Upper lobe of left lung (tissue), 6 donors: ENCODE results near the gene COX10. TPM values are rescaled to one million over a fixed set of nuclear protein-coding genes. Genes with fewer than 3 reads are reported as not detected.

Source experiments
- ATAC-seq, 2 donors: fragments of 200-7000 bp; cut with Tn5 transposase; one replicate each; pipeline ENCODE4 v1.9.1; 2022; ENCODE audit warnings: mild to moderate bottlenecking in 2 of 2, moderate library complexity in 2 of 2; ENCODE audit not compliant: low FRiP score in 2 of 2
- DNase-seq, 2 donors: peaks; one replicate each; pipeline ENCODE4 v3.0.0-alpha.2; 2019 to 2020
- H3K27ac ChIP-seq, 4 donors: fragments of 200-600 bp; sonication (generic); one replicate each; pipeline ENCODE4 v1.5.1; 2016 to 2019
- H3K27me3 ChIP-seq, 4 donors: fragments of 200-600 bp; sonication (generic); one replicate each; pipeline ENCODE4 v1.5.1; 2017 to 2019
- H3K36me3 ChIP-seq, 4 donors: fragments of 200-600 bp; sonication (generic); one replicate each; pipeline ENCODE4 v1.5.1; 2016 to 2019
- H3K4me1 ChIP-seq, 4 donors: fragments of 200-600 bp; sonication (generic); one replicate each; pipeline ENCODE4 v1.5.1; 2018 to 2019
- H3K4me3 ChIP-seq, 4 donors: fragments of 200-600 bp; sonication (generic); one replicate each; pipeline ENCODE4 v1.5.1; 2017 to 2019; ENCODE audit warnings: mild to moderate bottlenecking in 2 of 4, moderate library complexity in 1 of 4
- H3K9me3 ChIP-seq, 4 donors: fragments of 200-600 bp; sonication (generic); one replicate each; pipeline ENCODE4 v1.5.1; 2018 to 2019
- CTCF ChIP-seq, 6 experiments: fragments of 450-650 bp in 4 of 6; fragments of 200-600 bp in 2 of 6; sonication (generic) in 2 of 6; IDR thresholded peaks; one replicate each; pipeline ENCODE4 v1.5.1; 2016 to 2019; ENCODE audit warnings: antibody characterized with exemption in 6 of 6
- EP300 ChIP-seq, 4 donors: sonication (generic); formaldehyde crosslinking; IDR thresholded peaks; one replicate each; pipeline ENCODE4 v1.5.1; 2017; ENCODE audit warnings: antibody characterized with exemption in 4 of 4, control low read depth in 2 of 4
- POLR2A ChIP-seq, 4 donors: fragments of 450-650 bp; IDR thresholded peaks; one replicate each; pipeline ENCODE4 v1.5.1; 2016 to 2017; ENCODE audit warnings: antibody characterized with exemption in 4 of 4, mild to moderate bottlenecking in 2 of 4
- POLR2AphosphoS5 ChIP-seq, 2 donors: sonication (generic); formaldehyde crosslinking; IDR thresholded peaks; one replicate each; pipeline ENCODE4 v1.5.1; 2017; ENCODE audit warnings: antibody characterized with exemption in 2 of 2
- WGBS, 2 donors: methylation state at CpG; one replicate each; pipeline ENCODE4 v1.1.5; 2017 to 2018; 5-methylcytosine and 5-hydroxymethylcytosine counted together
- total RNA-seq, 6 donors: library from RNA; depleted of rRNA in 4 of 6; stranded (reverse); fragments of >200 nt in 4 of 6; gene quantifications; one replicate each; pipeline versions ENCODE4 v1.1.0 to v1.2.1, GENCODE V29; 2016 to 2021
- donor health status: DM: no; HTN: no; CAD: no; lungs with moderate emphysema.
- donor health status: DM: no; HTN: yes; CAD: no; lungs with severe emphysema.

The COX10 gene
- total RNA-seq, 6 donors from 2014 or later = 6.0 to 26.7 (median 16.3) TPM

DNA sequence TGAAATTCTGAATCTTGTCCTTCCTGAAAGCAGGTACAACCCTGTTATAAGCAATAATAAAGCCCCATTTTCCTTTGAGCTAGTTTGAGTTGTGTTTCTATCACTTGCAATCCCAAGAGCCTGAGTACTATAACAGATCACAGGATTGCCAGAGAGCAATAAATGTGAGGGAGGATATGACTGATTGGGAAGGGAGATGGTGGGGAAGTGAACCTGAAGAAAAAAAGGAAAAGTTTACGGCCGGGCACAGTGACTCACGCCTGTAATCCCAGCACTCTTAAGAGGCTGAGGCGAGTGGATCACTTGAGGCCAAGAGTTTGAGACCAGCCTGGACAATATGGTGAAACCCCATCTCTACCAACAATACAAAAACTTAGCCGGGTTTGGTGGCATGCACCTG lies 80.4 kb downstream of the COX10 start:
- WGBS, 2 donors = 92 to 95% methylated on average over 5 of the region's 5 CpGs
- TF ChIP-seq CTCF (IDR thresholded peaks at IDR 0.05) (no peak), POLR2A (IDR thresholded peaks at IDR 0.05) (no peak), POLR2AphosphoS5 (IDR thresholded peaks at IDR 0.05) (no peak), EP300 (IDR thresholded peaks at IDR 0.05) (no peak)

DNA sequence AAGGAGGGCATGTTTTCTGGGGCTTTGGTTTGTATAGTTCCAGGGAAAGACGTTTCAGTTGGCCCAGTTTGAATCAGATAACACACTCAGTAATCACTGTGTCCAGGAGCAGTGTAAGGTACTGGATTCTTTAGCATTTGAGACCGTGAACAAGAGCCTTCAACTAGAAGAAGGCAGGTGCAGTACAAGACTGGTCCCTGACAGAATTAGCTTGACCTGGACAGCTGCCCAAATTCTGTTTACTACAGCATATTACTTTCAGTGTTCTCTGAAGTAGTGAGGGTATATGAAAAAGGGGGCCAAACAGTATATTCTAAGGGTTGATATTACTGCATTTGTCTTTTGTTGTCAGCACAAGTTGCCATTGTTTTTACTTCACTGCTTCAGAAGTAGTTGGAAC lies 81.3 kb downstream of the COX10 start:
- DNase-seq (no peak), ATAC-seq (no peak)
- no peaks in the 10 kb centered on the region for H3K36me3 ChIP-seq
- no peaks in the 10 kb centered on the region for H3K4me1 ChIP-seq
- H3K9me3 ChIP-seq = no peaks in the 10 kb centered on the region
- TF ChIP-seq POLR2A (IDR thresholded peaks at IDR 0.05) (no peak), EP300 (IDR thresholded peaks at IDR 0.05) (no peak), CTCF (IDR thresholded peaks at IDR 0.05) (no peak), POLR2AphosphoS5 (IDR thresholded peaks at IDR 0.05) (no peak)
- H3K27me3 ChIP-seq = no peaks in the 10 kb centered on the region
- WGBS, 2 donors = 56 to 61% methylated on average over 2 of the region's 2 CpGs
- H3K27ac ChIP-seq = no peak overlapping the region
- no peak overlapping the region for H3K4me3 ChIP-seq

More for the DNA sequence above, 80.4 kb downstream of the COX10 start:
- Histone ChIP-seq H3K9me3 (no peaks in the 10 kb centered on the region), H3K27me3 (no peaks in the 10 kb centered on the region), H3K4me1 (no peaks in the 10 kb centered on the region), H3K27ac (no peak overlapping the region), H3K36me3 (no peaks in the 10 kb centered on the region), H3K4me3 (no peak overlapping the region)
- ATAC-seq (no peak), DNase-seq (no peak)

DNA sequence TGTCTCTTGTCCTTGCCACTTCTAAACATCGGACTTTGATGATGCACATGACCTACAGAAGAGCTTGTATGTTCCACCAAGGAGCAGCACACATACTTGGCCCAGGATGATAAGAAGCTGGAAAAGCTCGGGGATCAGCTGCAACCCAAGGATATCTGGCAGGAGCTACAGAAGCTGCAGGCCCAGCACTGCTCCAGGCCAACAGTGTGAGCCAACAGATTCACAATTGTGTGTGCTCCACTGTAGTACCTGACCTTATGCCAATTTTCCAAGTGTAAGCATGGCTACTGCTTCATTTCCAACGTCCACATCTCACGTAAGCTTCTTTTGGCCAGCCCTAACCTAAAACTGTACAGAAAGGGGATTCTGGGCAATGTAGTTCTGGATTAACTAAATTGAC lies 83.4 kb downstream of the COX10 start:
- WGBS, 2 donors = 58 to 78% methylated on average over 4 of the region's 4 CpGs
- Histone ChIP-seq H3K4me3 (no peak overlapping the region), H3K27ac (no peak overlapping the region), H3K36me3 (no peaks in the 10 kb centered on the region), H3K9me3 (no peaks in the 10 kb centered on the region), H3K27me3 (no peaks in the 10 kb centered on the region), H3K4me1 (no peaks in the 10 kb centered on the region)
- TF ChIP-seq EP300 (IDR thresholded peaks at IDR 0.05) (no peak), CTCF (IDR thresholded peaks at IDR 0.05) (no peak)
- ATAC-seq (peak in 1 of 2 donors; percentile 31), DNase-seq (no peak)

DNA sequence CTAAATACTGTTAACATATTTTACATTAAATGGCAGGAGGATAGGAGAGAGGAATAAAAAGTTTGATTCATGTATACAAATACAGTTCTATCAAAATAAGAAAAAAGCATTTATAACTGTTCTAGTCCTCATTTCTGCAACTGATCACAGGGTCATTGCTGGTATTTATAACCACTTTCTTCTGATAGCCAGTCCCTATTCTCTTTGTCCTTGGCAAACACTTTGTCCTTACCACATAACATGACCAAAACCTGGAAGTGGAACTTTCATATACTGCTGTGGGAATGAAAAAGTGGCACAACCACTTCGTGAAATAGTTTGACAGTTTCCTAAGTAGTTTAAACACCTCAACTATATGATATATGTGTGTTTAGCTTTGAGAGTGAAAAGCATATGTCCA lies 84.1 kb downstream of the COX10 start:
- Histone ChIP-seq H3K27me3 (no peaks in the 10 kb centered on the region), H3K27ac (no peak overlapping the region), H3K9me3 (no peaks in the 10 kb centered on the region), H3K36me3 (no peaks in the 10 kb centered on the region), H3K4me3 (no peak overlapping the region), H3K4me1 (no peaks in the 10 kb centered on the region)
- ATAC-seq (no peak), DNase-seq (no peak)
- TF ChIP-seq POLR2A (IDR thresholded peaks at IDR 0.05) = no peak
- no peak for TF ChIP-seq CTCF (IDR thresholded peaks at IDR 0.05)
- no peak for TF ChIP-seq EP300 (IDR thresholded peaks at IDR 0.05)
- TF ChIP-seq POLR2AphosphoS5 (IDR thresholded peaks at IDR 0.05) = no peak
- 43 to 50% methylated on average over 1 of the region's 1 CpG for WGBS, 2 donors

DNA sequence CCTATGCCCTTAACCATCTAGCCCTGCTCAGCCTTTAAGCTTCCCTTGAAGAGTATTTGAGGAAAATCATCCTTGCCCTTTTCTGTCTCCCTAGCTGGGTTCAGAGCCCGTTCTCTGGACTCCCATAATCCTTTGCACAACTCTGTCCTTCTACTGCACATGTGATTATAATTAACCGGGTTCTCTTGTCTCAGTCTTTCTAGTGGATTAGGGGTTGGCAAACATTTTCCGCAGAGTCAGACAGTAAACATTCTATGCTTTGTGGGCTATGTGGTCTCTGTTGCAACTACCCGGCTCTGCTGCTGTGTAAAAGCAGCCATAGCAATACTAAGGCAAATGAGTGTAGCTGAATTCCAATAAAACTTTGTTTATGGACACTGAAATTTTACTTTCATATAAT lies 87.4 kb downstream of the COX10 start:
- Histone ChIP-seq H3K9me3 (no peaks in the 10 kb centered on the region), H3K4me1 (no peaks in the 10 kb centered on the region), H3K36me3 (no peaks in the 10 kb centered on the region), H3K27ac (no peak overlapping the region), H3K27me3 (no peaks in the 10 kb centered on the region), H3K4me3 (no peak overlapping the region)
- ATAC-seq (no peak), DNase-seq (no peak)
- TF ChIP-seq EP300 (IDR thresholded peaks at IDR 0.05) (no peak), POLR2A (IDR thresholded peaks at IDR 0.05) (no peak), POLR2AphosphoS5 (IDR thresholded peaks at IDR 0.05) (no peak), CTCF (IDR thresholded peaks at IDR 0.05) (no peak)
- 60 to 89% methylated on average over 4 of the region's 4 CpGs for WGBS, 2 donors
